ENCODE data around the gene IQSEC3.

The IQSEC3 gene

DNA sequence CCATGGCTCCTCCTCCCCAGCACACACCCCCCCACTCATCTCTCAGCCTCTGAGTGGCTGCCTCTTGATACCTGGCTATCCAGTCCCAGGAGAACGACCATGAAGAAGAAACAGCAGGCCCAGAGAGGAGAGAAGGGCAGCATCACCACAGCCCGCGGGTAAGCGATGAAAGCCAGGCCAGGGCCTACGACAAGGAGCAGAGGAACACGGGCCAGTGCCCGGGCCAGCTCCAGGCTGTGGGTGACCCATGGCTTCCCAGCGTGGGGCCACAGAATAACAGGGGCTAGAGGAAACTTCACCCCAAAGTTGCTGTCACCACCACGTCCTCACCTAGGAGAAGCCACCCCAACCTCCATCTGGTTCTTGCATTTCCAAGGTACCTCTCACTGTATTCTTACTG, 157.8 kb downstream of the IQSEC3 start:
- no peaks in the 10 kb centered on the region for H3K27me3 ChIP-seq (ENCODE audit: insufficient read depth, low read length, poor library complexity, severe bottlenecking)
- no peak overlapping the region for H3K4me3 ChIP-seq (ENCODE audit: low read length, poor library complexity, severe bottlenecking)
- no peaks in the 10 kb centered on the region for H3K79me2 ChIP-seq (ENCODE audit: insufficient read depth, low read length)
- no peaks in the 10 kb centered on the region for H3K9me2 ChIP-seq (replicated peaks; ENCODE audit: low read depth, low read length)
- H4K20me1 ChIP-seq (ENCODE audit: insufficient read depth, low read length, poor library complexity, severe bottlenecking): no peaks in the 10 kb centered on the region
- no peak overlapping the region for H3K4me2 ChIP-seq (ENCODE audit: low read depth, low read length, poor library complexity, severe bottlenecking)
- H3F3A ChIP-seq (ENCODE audit: low read depth): no peaks in the 10 kb centered on the region
- H3K9ac ChIP-seq (ENCODE audit: low read depth, low read length, poor library complexity, severe bottlenecking): no peak overlapping the region
- no peak for TF ChIP-seq EZH2phosphoT487 (IDR thresholded peaks at IDR 0.05; ENCODE audit: borderline replicate concordance)
- TF ChIP-seq, protein P1, sequence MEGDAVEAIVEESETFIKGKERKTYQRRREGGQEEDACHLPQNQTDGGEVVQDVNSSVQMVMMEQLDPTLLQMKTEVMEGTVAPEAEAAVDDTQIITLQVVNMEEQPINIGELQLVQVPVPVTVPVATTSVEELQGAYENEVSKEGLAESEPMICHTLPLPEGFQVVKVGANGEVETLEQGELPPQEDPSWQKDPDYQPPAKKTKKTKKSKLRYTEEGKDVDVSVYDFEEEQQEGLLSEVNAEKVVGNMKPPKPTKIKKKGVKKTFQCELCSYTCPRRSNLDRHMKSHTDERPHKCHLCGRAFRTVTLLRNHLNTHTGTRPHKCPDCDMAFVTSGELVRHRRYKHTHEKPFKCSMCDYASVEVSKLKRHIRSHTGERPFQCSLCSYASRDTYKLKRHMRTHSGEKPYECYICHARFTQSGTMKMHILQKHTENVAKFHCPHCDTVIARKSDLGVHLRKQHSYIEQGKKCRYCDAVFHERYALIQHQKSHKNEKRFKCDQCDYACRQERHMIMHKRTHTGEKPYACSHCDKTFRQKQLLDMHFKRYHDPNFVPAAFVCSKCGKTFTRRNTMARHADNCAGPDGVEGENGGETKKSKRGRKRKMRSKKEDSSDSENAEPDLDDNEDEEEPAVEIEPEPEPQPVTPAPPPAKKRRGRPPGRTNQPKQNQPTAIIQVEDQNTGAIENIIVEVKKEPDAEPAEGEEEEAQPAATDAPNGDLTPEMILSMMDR (conservative IDR thresholded peaks at IDR 0.05; ENCODE audit: low read length): no peak
- H2AFZ ChIP-seq (ENCODE audit: low read length): no peak overlapping the region
- H3K9me3 ChIP-seq (ENCODE audit: insufficient read depth, low read depth, low read length): no peaks in the 10 kb centered on the region
- peaks cover 40% of the 10 kb centered on the region for H3K4me1 ChIP-seq (ENCODE audit: insufficient read depth, low read length, poor library complexity, severe bottlenecking)
- no peaks in the 10 kb centered on the region for H3K36me3 ChIP-seq (ENCODE audit: insufficient read depth, low read length)

DNA sequence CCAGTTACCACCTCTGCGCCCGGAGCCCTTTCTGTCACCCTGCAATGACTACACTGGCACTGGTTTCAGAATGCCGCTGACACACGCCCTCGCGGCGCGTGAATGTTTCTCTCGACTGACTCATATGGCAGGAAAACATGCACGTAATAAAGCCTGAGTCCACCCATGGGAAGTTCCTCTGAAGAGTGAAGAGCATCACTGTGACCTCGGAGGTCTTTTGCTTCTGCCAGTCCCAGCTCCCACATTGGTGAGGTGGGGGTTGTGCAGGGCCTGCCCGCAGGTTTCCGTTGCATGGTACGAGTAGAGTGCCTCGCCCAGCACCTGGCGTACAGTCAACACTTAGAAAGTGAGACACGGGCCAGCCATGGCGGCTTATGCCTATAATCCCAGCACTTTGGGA, 158.4 kb downstream of the IQSEC3 start:
- H3K4me3 ChIP-seq (ENCODE audit: low read length, poor library complexity, severe bottlenecking): no peak overlapping the region
- H3K4me1 ChIP-seq (ENCODE audit: insufficient read depth, low read length, poor library complexity, severe bottlenecking): peaks cover 34% of the 10 kb centered on the region
- no peaks in the 10 kb centered on the region for H3K27me3 ChIP-seq (ENCODE audit: insufficient read depth, low read length, poor library complexity, severe bottlenecking)
- no peaks in the 10 kb centered on the region for H3F3A ChIP-seq (ENCODE audit: low read depth)
- H4K20me1 ChIP-seq (ENCODE audit: insufficient read depth, low read length, poor library complexity, severe bottlenecking): no peaks in the 10 kb centered on the region
- H3K36me3 ChIP-seq (ENCODE audit: insufficient read depth, low read length): no peaks in the 10 kb centered on the region
- no peaks in the 10 kb centered on the region for H3K9me2 ChIP-seq (replicated peaks; ENCODE audit: low read depth, low read length)
- TF ChIP-seq, protein P1 (conservative IDR thresholded peaks at IDR 0.05; ENCODE audit: low read length): no peak
- TF ChIP-seq EZH2phosphoT487 (IDR thresholded peaks at IDR 0.05; ENCODE audit: borderline replicate concordance): no peak
- no peak overlapping the region for H3K9ac ChIP-seq (ENCODE audit: low read depth, low read length, poor library complexity, severe bottlenecking)
- H3K9me3 ChIP-seq (ENCODE audit: insufficient read depth, low read depth, low read length): no peaks in the 10 kb centered on the region
- no peak overlapping the region for H2AFZ ChIP-seq (ENCODE audit: low read length)
- no peak overlapping the region for H3K4me2 ChIP-seq (ENCODE audit: low read depth, low read length, poor library complexity, severe bottlenecking)
- H3K79me2 ChIP-seq (ENCODE audit: insufficient read depth, low read length): no peaks in the 10 kb centered on the region

DNA sequence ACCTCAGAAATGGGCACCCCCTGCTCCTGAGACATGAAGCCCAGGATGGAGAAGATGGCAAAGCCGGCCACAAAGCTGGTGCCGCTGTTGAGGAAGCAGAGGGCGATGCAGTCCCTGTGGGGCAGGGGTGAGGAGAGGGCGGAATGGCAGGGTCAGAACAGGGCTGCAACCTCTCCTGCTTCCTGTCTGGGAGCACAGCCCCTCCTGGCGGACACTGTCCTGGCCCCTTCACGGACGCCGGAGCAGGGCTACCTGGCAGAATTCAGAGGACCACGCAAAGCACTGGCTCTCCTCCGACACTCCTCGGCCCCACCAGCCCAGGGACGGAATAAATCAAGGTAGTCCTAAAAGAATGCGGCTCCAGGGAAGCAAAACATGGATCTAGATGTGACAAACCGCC, 159.8 kb downstream of the IQSEC3 start:
- Histone ChIP-seq H3K9ac (ENCODE audit: low read depth, low read length, poor library complexity, severe bottlenecking) (no peak overlapping the region), H3F3A (ENCODE audit: low read depth) (no peaks in the 10 kb centered on the region), H3K9me3 (ENCODE audit: insufficient read depth, low read depth, low read length) (no peaks in the 10 kb centered on the region), H3K4me1 (ENCODE audit: insufficient read depth, low read length, poor library complexity, severe bottlenecking) (peaks cover 20% of the 10 kb centered on the region), H4K20me1 (ENCODE audit: insufficient read depth, low read length, poor library complexity, severe bottlenecking) (no peaks in the 10 kb centered on the region), H3K36me3 (ENCODE audit: insufficient read depth, low read length) (no peaks in the 10 kb centered on the region), H3K27me3 (ENCODE audit: insufficient read depth, low read length, poor library complexity, severe bottlenecking) (no peaks in the 10 kb centered on the region), H3K79me2 (ENCODE audit: insufficient read depth, low read length) (no peaks in the 10 kb centered on the region), H2AFZ (ENCODE audit: low read length) (no peak overlapping the region), H3K4me2 (ENCODE audit: low read depth, low read length, poor library complexity, severe bottlenecking) (no peak overlapping the region), H3K4me3 (ENCODE audit: low read length, poor library complexity, severe bottlenecking) (no peak overlapping the region), H3K9me2 (replicated peaks; ENCODE audit: low read depth, low read length) (no peaks in the 10 kb centered on the region)
- TF ChIP-seq, protein P1 (conservative IDR thresholded peaks at IDR 0.05; ENCODE audit: low read length): no peak
- no peak for TF ChIP-seq EZH2phosphoT487 (IDR thresholded peaks at IDR 0.05; ENCODE audit: borderline replicate concordance)

Measured in Loucy (cell line).